ENCODE data around the gene FBLN2.
"Not testable (repeated sequence)": the region's sequence is repeated elsewhere in the genome, so short reads cannot be mapped to it uniquely, and the experiment has no call there.

The FBLN2 gene

GRCh38 chr3:13550791-13551360 is 2.0 kb downstream of the FBLN2 start:
- DNase-seq = no peak

DNA sequence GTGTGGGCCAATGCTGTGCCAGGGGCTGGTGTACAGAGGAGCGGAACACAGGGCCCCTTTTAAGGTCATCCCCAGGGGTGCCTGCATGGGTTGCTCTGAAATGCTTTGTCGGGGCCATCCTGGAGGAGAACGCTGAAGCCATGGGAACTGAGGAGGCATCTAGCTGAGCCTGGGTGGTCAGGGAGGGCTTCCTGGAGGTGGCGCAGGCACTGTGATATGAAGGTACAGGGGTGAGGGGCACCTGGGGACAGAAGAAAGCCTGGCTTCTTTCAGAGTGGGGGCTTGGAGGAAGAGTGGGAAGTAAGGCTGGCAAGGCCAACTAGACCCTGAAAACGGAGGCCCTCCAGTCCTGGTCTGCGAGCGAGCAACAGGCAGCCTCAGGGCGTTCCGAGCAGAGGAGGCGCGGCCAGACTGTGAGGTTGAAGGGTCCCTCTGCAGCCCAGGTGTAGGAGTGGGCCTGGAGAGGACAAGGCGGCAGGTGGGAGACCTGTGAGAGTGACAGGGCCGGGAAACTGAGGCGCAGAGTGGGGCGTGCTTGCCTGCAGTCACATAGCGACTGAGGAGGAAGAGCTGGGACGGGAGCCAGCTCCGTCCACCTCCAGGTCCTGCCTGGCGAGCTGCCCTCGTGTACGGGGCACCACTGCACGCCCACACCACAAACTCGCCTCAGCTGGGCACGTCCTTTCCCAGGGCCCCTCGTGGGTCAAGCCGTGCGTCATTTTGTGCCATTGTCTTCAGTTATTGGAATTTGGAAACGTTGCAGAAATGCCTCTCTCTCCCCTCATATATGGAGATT is 4.1 kb downstream of the FBLN2 start:
- DNase-seq = no peak

- DNase-seq = no peak
Measured at GRCh38 chr3:13553686-13554085, 4.8 kb downstream of the FBLN2 start.

- no peak for DNase-seq
Measured at GRCh38 chr3:13555753-13556152, 6.8 kb downstream of the FBLN2 start.

DNA sequence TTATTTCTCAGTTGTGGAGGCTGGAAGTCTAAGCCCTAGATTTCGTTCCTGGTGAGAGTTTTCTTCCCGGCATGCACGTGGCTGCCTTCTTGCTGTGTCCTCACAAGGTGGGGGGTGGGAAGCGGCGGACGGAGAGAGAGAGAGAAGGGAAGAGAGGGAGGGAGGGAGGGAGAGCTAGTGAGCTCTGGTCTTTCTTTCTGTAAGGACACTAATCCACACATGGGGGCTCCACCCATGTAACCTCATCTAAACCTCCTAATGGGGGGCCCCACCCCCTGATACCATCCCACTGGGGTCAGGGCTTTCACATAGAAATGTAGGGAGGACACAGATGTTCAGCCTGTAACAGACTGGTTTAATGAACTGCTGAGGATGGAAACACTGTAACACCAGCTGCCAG is 7.3 kb downstream of the FBLN2 start:
- DNase-seq = no peak

DNA sequence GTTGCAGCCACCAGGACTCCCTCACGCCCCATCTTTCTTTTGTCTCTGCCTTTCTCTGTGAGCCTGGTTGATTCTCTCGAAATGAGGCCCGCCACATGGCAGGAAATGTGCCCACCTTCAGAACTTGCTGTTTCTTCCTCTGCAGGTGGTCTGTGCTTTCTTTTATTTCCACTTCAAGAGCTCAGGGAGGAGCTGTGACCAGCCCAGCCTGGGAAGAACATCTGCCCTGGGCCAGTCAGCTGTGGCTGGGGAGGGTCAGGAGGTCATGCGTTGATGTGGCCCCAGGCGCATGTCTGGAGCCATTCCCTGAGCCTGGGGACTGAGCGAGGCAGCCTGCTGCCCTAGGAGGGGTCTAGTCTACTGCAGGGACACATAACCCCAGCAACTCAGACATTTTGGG is 8.0 kb downstream of the FBLN2 start:
- no peak for DNase-seq

- no peak for DNase-seq
Measured at GRCh38 chr3:13557417-13557816, 8.5 kb downstream of the FBLN2 start.

- no peak for DNase-seq
Measured at GRCh38 chr3:13557926-13558325, 9.0 kb downstream of the FBLN2 start.

DNA sequence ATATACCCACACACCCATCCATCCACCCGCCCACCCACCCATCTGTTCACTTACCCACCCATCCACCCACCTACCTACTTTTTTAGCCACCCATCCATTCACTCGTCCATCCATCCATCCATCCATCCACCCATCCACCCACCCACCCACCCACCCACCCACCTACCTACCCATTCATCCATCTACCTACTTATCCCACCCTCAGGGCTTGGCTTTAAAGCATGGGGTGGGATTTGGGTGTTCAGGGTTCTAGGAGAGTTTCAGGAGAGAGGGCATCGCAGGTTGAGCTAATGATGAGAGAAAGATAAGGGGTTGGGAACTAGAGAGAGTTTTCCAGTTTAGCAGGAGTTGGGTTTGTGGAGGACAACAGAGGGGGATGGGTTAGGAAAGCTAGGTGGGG is 9.7 kb downstream of the FBLN2 start:
- DNase-seq = no peak

DNA sequence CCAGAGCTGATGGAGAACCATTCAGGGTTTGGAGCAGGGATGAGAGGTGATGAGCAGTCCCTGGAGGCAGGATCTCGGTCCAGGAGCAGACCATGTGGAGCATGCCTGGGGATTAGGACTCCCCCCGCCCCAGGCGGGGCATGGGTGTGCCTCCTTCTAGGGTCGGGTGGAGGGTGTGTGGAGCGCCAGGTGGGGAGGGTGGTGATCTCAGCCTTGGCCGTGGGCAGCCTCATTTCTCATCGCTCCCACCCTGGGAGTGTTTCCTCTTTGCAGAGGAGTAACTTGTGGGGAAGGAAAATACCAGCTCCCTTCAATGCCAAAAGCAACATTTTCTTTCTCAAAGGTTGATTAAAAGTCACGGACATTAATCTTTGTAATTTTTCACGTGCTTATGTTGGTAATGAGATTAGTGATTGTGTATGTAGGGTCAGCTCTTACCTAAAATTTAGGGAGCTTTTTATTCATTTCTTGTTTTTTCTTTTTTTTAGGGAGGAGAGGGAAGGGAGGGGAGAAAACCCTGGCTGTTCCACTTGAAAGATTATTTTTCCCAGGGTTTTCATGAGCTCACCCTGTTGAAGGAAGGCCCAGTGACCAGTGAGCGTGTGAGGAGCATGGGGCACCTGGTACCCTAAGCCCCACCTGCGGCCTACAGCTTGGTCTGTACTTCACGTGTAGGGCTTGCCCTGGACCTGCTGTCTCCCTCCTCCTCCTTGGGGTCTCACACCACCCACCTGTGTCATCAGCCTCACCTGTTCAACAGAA is 11.0 kb downstream of the FBLN2 start:
- DNase-seq = no peak

DNA sequence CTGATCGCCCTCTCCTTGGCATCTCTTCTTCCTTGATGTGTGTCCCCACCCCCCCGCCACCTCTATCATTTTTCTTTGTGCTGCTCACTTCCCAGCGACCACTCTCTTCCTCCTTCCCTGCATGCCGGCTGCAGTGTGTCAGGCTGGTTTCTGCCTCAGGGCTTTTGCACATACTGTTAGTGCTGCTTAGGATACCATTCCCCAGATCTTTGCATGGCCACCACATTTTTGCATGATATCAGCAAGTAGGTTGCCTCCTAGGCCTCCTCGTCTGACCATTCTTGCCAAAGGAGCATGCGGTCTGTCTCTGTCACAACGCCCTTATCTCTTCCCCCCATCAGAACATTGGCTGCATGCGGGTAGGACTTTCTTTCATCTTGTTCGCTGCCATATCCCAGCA is 12.5 kb downstream of the FBLN2 start:
- DNase-seq = no peak

GRCh38 chr3:13561967-13562366 is 13.0 kb downstream of the FBLN2 start:
- DNase-seq = no peak

GRCh38 chr3:13562421-13562820 is 13.5 kb downstream of the FBLN2 start:
- DNase-seq = not testable (repeated sequence)

DNA sequence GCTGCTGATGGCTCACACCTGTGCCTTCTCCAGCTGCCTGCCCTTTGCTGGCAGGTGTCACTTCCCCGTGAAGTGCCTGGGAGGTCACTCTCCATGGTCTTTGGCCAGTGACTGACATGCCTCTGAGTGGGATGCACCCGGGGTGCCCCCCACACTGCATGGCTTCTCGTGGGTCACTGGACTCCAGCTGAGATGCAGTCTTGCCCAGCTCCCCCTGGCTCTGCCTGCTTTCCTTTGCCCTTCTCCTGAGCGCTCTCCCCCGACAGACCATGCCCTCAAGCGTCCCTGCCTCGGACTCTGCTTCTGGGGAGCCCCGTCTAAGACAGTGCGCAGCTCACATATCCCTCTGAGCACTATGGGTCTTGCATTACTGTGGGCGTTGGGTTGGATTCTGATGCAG is 14.4 kb downstream of the FBLN2 start:
- DNase-seq = no peak

GRCh38 chr3:13563911-13564310 is 15.0 kb downstream of the FBLN2 start:
- no peak for DNase-seq

GRCh38 chr3:13564751-13565560 is 16.0 kb downstream of the FBLN2 start:
- no peak for DNase-seq

- no peak for DNase-seq
Measured at GRCh38 chr3:13565581-13566452, 16.9 kb downstream of the FBLN2 start.

- DNase-seq = no peak
Measured at GRCh38 chr3:13566453-13566748, 17.5 kb downstream of the FBLN2 start.

DNA sequence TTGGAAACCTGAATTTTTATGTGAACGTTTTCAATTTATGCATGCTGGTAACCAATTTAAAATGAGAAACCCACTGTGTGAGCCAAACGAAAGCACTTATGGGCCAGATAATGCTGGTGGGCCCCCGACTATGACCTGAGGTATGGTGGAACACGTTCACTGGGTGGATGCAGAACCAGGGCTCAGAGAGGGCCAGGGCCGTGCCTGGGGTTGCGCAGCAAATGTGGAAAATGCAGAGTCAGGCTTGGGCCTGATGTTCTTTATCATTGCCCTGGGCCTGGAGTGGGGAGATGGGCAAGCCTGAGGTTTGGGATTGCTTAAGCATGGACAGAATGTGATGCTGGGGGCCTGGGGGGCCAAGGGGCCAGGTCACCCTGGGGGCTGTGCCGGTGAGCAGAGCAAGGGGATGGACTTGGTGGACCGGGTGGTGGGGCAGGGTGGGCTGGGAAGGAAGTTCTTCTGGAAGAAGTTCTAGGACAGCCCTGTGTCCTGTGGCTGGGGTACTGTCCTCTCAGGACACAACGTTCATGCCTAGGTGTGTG is 17.9 kb downstream of the FBLN2 start:
- DNase-seq = no peak

DNA sequence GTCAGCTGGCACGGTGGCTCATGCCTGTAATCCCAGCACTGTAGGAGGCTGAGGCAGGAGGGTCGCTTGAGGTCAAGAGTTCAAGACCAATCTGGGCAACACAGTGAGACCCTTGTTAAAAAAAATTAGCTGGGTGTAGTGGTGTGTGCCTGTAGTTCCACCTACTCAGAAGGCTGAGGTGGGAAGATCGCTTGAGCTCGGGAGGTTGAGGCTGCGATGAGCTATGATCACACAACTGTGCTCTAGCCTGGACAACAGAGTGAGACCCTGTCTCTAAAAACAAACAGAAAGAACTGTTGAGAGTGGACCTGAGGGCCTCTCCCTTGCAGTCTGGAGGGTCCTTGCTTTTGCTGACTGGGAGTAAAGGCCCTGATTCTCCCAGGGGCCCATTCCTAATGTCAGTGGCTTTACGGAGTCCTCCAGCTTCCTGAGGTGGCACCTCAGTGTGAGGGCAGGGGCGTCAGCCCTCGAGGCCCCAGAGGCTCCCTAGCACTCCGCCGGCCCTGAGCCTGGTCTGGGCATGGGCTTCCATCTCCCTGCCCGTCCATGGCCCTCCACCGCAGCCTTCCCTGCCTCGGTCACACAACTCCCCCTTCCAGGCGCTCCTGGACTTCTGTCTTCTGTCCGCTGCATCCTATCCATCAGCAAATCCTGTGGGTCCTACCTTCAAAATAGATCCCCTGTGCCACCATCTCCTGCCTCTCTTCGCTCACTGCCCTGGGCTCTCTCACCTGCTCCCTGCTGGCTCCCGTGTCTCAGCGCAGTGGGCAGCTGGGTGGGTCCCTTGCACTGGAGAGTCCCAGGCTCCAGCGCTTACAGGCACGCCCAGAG is 19.0 kb downstream of the FBLN2 start:
- DNase-seq = no peak

DNA sequence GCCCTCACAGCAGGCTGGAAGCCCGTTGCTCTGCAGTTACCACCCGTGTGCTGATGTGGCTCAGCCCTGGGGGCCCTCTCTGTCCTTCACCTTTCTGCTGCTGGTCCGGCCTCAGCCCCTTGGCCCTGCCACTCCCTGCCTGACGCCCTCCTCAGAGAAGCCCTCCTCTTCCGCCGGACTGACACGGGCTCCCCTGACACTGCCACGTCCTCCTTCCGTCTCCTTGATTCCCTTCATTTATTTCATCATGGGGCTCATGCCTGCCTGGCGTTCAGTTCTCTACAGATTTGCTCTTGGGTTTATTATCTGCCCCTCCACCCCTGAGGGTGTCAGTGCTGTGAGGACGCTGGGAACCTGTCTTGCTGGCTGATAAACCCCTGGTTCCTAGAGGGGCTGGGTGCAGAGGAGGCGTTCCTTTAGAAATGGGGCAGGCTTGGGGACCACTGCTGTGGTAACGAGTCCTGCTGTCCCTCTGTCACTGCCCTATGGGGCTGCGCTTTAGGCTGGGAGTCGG is 19.6 kb downstream of the FBLN2 start:
- no peak for DNase-seq
